HG03066 (cell line): ENCODE data around the gene CD9.
A peak's percentile ranks its signal among the peaks of the same experiment; 100 is the strongest.

ENCODE experiments used
- ATAC-seq: cut with Tn5 transposase; IDR thresholded peaks from one replicate; pipeline ENCODE4 v1.9.1; 2021; ENCODE audit warnings: low read depth; ENCODE audit not compliant: unreplicated experiment

The CD9 gene

GRCh38 chr12:6215932-6216494 lies 15.8 kb downstream of the CD9 start:
- ATAC-seq: no peak

GRCh38 chr12:6216581-6216980 lies 16.4 kb downstream of the CD9 start:
- no peak for ATAC-seq

- no peak for ATAC-seq
Measured at GRCh38 chr12:6218347-6218925, 18.2 kb downstream of the CD9 start.

DNA sequence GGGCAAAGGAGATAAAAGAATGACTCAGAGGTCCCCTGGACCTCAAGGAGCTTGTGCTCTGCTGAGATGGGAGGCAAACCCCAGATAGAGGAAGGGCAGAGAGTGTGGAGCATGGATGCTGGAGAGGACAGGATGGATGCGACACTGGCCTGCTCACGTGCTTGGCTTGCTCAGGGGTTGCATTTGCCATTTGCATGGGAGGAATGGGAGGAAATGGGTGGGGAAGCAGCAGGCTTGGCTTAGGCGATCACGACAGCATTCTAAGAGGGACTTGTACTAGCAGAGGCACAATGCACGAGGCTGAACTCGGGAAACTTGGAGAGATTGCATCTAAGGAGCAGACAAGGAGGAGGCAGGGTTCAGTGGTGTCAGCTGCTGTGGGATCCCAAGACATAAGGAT lies 19.8 kb downstream of the CD9 start:
- no peak for ATAC-seq

GRCh38 chr12:6221146-6221545 lies 20.9 kb downstream of the CD9 start:
- ATAC-seq: no peak

DNA sequence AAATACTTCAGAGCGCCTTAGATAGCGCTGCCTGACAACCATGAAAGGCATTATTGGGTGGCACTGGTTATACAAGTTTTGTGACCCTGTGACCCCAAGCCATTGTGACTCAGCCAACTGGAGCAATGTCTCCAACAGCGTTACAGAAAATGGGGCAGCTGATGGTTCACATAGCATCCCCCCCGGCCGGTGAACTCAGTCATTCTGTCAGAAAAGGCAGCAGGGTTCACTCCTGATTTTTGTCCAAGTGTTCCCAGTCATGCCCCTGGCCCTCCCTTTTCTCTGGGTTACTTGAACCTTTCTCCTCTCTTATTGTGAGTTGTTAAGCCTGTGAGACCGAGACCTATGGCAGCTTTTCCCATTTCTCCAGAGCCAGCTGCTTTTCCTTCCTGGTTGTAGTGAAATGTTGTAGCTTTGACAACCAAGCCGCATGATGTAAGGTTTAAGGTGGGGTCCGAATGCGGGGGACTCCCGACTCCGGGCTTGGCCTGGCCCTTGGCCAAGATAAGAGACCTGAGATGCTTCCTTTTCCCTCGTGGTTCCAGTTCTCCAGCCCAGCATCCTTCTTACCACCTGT lies 22.0 kb downstream of the CD9 start:
- ATAC-seq: no peak

GRCh38 chr12:6223545-6223944 lies 23.3 kb downstream of the CD9 start:
- no peak for ATAC-seq

DNA sequence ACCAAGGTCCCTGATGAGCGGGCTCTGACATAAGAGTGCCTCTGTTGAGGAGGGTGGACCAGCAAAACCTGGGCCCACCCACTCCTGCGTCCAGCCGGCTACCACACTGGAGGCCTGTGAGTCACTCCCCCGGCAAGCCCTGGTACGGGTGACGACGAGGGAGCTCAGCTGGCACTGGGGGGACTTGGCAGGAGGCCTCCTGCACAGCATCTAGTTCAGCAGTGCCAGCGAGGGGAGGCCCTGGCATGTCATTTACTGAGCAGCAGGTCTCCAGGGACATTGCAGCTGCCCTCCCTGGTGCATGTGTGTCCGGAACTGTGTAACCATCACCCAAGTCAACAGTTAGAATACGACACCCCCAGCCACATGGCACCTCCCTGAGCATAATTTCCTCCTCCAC lies 24.4 kb downstream of the CD9 start:
- ATAC-seq: no peak

GRCh38 chr12:6225630-6226001 lies 25.4 kb downstream of the CD9 start:
- no peak for ATAC-seq

DNA sequence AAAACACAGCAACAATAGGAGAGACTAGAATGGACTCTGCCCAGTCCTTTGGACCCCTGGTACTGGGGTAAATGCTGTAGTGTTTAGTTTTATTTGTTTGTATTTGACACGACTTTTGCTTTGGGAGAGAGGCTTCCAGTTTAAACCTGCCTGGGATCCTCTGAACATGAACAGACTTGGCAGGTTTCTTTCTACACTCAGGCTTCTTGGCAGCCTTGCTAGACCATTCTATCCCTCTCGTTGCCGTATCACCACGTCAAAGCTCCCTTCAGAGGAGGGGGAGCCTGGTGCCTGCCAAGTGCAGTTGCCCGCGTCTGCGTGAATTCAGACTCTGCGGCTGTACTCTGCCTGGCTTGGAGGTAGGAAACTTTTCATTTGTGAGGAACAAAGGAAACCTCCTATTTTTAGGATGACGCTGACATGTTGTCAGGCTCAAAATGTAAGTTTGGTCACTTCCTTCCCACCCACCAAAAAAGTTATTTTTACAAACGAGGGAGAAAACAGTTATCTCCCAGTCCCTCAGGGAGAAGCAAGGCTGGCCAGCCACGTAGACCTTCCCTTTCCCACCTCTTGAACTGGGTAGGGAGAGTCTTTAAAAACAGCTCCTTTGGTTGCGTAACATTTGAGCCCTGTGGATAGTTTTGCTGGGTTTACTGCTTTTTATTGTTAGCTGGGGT lies 25.9 kb downstream of the CD9 start:
- ATAC-seq: no peak

DNA sequence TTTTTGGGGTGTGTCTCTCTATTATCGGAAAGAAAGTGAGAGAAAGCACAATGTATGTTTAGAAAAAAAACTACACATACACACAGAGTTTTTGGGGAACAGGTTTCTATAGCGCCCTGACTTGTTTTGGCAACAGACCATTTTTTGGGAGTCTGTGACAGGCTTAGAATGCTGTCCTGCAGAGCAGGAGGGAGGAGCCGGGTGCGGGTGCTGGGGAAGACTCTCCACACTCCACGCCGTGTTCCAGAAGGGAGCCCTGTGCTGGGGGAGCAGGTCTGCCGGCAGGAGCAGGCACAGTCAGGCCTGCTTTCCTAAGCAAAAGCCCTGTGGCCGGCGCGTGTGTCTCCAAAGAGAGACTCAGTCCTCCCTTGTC lies 26.5 kb downstream of the CD9 start:
- no peak for ATAC-seq

DNA sequence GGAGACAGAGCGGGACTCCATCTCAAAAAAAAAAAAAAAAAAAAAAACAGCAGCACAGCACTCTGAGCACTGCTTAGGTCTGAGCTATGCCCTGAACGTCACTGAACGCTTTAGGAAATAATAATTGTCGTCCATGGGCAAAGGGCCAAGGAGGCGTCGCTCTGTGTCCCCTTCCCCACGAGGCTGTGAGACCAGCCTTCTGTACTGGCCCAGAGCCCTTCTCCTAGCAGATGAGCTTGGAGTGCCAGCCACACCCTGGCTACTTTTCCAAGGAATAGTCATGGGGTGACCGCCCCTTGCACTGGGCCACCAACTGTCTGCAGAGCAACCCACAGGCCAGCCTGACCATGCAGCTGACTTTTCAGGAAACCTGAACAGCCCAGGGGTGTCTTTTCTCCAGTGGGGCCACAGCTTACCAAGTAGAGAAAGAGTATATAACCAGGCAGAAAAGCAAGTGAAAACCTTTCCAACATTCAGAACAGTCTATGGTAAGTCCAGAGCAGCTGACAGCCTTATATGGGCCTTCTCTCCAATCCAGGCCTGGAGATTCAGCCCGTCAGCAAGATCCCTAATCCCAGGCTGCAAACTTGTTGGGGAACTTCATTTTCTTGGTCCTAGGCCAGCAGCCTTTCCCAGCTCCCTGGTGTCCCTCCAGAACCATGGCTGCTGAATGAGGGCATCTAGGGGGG lies 28.5 kb downstream of the CD9 start:
- no peak for ATAC-seq

- no peak for ATAC-seq
Measured at GRCh38 chr12:6229224-6230218, 29.3 kb downstream of the CD9 start.

- ATAC-seq: peak; percentile 79
Measured at GRCh38 chr12:6230321-6231110, 30.3 kb downstream of the CD9 start.

DNA sequence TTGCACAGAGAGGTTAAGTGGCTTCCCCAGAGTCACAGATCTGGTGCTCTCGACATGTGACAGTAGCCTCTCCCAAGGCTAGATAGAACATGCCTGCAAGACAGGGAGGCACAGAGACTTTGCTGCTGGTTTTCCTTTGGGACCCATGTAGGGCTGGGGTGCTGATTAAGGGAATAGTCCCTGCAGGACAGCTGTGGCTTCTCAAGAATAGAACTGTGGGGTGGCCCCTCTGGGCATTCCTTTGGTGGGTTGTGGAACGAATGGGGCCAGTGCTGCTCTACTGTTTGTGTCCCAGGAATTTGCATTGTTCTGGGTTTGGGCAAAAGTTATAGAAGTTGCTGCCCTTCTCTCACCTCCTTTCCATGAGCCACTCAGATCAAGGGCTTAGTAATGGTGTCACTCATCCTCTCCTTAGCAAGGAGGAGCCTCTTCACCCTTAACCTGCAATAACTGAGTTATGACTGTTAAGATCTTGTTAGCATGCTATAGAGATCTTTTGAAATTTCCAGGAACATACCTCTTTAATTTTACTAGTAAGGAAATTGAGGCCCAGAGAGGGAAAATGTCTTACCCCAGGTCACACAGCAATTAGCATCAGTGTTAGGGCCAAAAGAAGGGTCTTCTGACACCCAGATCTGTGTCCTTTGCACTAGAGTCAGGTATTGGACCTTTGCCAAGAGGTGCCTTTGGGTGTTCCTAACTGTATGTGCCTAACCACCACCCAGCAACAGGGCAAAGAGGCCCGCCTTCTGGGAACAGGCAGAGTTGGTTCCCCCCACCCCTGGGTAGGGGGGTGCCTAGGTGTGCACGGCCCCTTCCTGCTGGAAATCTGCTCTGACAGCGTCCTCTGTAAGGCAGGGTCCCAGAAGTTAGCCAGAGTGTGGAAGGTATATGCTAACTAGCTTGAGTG lies 31.4 kb downstream of the CD9 start:
- no peak for ATAC-seq

- ATAC-seq: no peak
Measured at GRCh38 chr12:6233121-6233971, 33.1 kb downstream of the CD9 start.

GRCh38 chr12:6234214-6234613 lies 34.0 kb downstream of the CD9 start:
- no peak for ATAC-seq

DNA sequence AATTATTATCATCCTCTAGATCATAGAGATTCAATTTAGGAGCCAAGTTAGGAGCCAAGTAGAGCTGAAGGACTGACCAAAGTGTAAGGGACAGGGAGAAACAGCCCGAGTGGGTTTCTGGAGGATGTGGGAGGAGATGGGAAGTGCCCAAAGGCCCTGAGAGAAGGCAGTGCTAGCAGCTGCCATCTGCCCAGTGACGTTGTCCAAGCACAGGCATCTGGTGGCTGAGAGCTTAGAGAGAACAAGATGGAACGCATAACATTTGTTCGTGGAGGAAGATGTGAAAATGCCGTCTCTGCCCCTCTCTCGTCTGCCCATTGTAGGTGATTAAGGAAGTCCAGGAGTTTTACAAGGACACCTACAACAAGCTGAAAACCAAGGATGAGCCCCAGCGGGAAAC lies 34.7 kb downstream of the CD9 start:
- ATAC-seq: no peak
